Measurements from ENCODE around the gene FMNL2.

The FMNL2 gene

GRCh38 chr2:152444448-152444847 lies 109.5 kb downstream of the FMNL2 start:
- in situ Hi-C loops (cut with HindIII; ENCODE audit: low sequenced_read_pairs), result no loop called here
- DNase-seq (ENCODE audit: low read depth, low spot score), result no peak
- no peak overlapping the region for H3K4me3 ChIP-seq (ENCODE audit: low read depth, low read length)
- no peak for TF ChIP-seq CTCF (IDR thresholded peaks at IDR 0.05; ENCODE audit: low read depth, low read length)

GRCh38 chr2:152445375-152445774 lies 110.4 kb downstream of the FMNL2 start:
- no peak for DNase-seq (ENCODE audit: low read depth, low spot score)

DNA sequence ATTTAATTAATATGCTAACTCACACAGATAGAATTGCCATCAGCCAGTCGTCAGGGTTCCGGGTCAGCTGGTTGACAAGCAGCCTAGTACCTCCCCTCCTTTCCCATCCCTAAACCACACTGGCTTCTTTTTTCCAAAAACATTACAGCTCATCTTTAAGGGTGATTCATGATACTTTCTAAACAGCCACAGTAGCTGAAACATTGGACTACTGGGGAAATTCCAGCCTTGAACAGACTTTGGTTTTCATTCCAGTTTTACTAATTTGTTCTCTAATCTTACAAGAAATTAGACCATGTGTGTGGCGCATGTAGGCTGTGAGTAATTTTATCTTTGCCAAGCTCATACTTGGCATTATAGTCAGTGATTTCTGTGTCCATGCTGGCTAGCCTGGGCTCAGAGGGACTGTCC lies 110.8 kb downstream of the FMNL2 start:
- in situ Hi-C loops (cut with HindIII; ENCODE audit: low sequenced_read_pairs), result no loop called here
- DNase-seq (ENCODE audit: low read depth, low spot score), result peak; percentile 90
- H3K4me3 ChIP-seq (ENCODE audit: low read depth, low read length), result no peak overlapping the region
- TF ChIP-seq CTCF (IDR thresholded peaks at IDR 0.05; ENCODE audit: low read depth, low read length), result no peak

More at GRCh38 chr2:152445375-152445774, 110.4 kb downstream of the FMNL2 start:
- in situ Hi-C loops (cut with HindIII; ENCODE audit: low sequenced_read_pairs), result no loop called here
- no peak for TF ChIP-seq CTCF (IDR thresholded peaks at IDR 0.05; ENCODE audit: low read depth, low read length)
- no peak overlapping the region for H3K4me3 ChIP-seq (ENCODE audit: low read depth, low read length)

GRCh38 chr2:152446213-152446612 lies 111.2 kb downstream of the FMNL2 start:
- in situ Hi-C loops (cut with HindIII; ENCODE audit: low sequenced_read_pairs), result no loop called here
- no peak for TF ChIP-seq CTCF (IDR thresholded peaks at IDR 0.05; ENCODE audit: low read depth, low read length)
- H3K4me3 ChIP-seq (ENCODE audit: low read depth, low read length), result no peak overlapping the region
- no peak for DNase-seq (ENCODE audit: low read depth, low spot score)

GRCh38 chr2:152447897-152448296 lies 112.9 kb downstream of the FMNL2 start:
- no peak for DNase-seq (ENCODE audit: low read depth, low spot score)
- no peak overlapping the region for H3K4me3 ChIP-seq (ENCODE audit: low read depth, low read length)
- in situ Hi-C loops (cut with HindIII; ENCODE audit: low sequenced_read_pairs), result no loop called here
- no peak for TF ChIP-seq CTCF (IDR thresholded peaks at IDR 0.05; ENCODE audit: low read depth, low read length)

- no peak overlapping the region for H3K4me3 ChIP-seq (ENCODE audit: low read depth, low read length)
- in situ Hi-C loops (cut with HindIII; ENCODE audit: low sequenced_read_pairs), result no loop called here
- no peak for DNase-seq (ENCODE audit: low read depth, low spot score)
- TF ChIP-seq CTCF (IDR thresholded peaks at IDR 0.05; ENCODE audit: low read depth, low read length), result no peak
Measured at GRCh38 chr2:152448606-152449005, 113.6 kb downstream of the FMNL2 start.

- no peak overlapping the region for H3K4me3 ChIP-seq (ENCODE audit: low read depth, low read length)
- in situ Hi-C loops (cut with HindIII; ENCODE audit: low sequenced_read_pairs), result no loop called here
- DNase-seq (ENCODE audit: low read depth, low spot score), result no peak
- no peak for TF ChIP-seq CTCF (IDR thresholded peaks at IDR 0.05; ENCODE audit: low read depth, low read length)
Measured at GRCh38 chr2:152449578-152449977, 114.6 kb downstream of the FMNL2 start.

Data from astrocyte of the spinal cord (primary cell).